KMS-11 (cell line): Measurements from ENCODE around the gene THOC1.

Experiments used
- H2AFZ ChIP-seq: fragments of 200-600 bp; sonication (generic); 2 replicates; pipeline ENCODE4 v1.6.1; 2016; ENCODE audit warnings: antibody characterized with exemption, mixed run types, low read depth
- H3K27ac ChIP-seq: fragments of 200-600 bp; sonication (generic); 2 replicates; pipeline ENCODE4 v1.6.1; 2016; ENCODE audit warnings: mild to moderate bottlenecking, mixed run types
- H3K27me3 ChIP-seq: fragments of 200-600 bp; sonication (generic); 2 replicates; pipeline ENCODE4 v1.6.1; 2017; ENCODE audit warnings: mild to moderate bottlenecking, low read depth, mixed run types, moderate library complexity; ENCODE audit not compliant: insufficient read depth
- H3K36me3 ChIP-seq: fragments of 200-600 bp; sonication (generic); 2 replicates; pipeline ENCODE4 v1.6.1; 2017; ENCODE audit warnings: mild to moderate bottlenecking, mixed run types; ENCODE audit not compliant: insufficient read depth
- H3K4me1 ChIP-seq: fragments of 200-600 bp; sonication (generic); 2 replicates; pipeline ENCODE4 v1.6.1; 2016; ENCODE audit warnings: mild to moderate bottlenecking, low read depth, mixed run types; ENCODE audit not compliant: poor library complexity, severe bottlenecking
- H3K4me2 ChIP-seq: fragments of 200-600 bp; sonication (generic); 2 replicates; pipeline ENCODE4 v1.7.0; 2016; ENCODE audit warnings: mild to moderate bottlenecking, mixed run types
- H3K4me3 ChIP-seq: fragments of 200-600 bp; sonication (generic); IDR thresholded peaks from 2 replicates; pipeline ENCODE4 v1.6.1; 2017; ENCODE audit warnings: low read depth, low read length, mixed read lengths; ENCODE audit not compliant: insufficient read depth
- H3K79me2 ChIP-seq: fragments of 200-600 bp; sonication (generic); 2 replicates; pipeline ENCODE4 v1.6.1; 2016; ENCODE audit warnings: low read depth, mixed run types; ENCODE audit not compliant: insufficient read depth
- H3K9ac ChIP-seq: fragments of 200-600 bp; sonication (generic); 2 replicates; pipeline ENCODE4 v1.6.1; 2016; ENCODE audit warnings: mild to moderate bottlenecking, mixed run types
- H4K20me1 ChIP-seq: fragments of 200-600 bp; sonication (generic); 2 replicates; pipeline ENCODE4 v1.6.1; 2016; ENCODE audit warnings: mild to moderate bottlenecking, mixed run types; ENCODE audit not compliant: insufficient read depth
- CTCF ChIP-seq: fragments of 200-600 bp; sonication (generic); conservative IDR thresholded peaks from 2 replicates; pipeline ENCODE4 v1.6.1; 2017; ENCODE audit warnings: low read depth, mild to moderate bottlenecking, antibody characterized with exemption, low read length, moderate library complexity, mixed read lengths

THOC1 gene

GRCh38 chr18:289026-289425, 21.2 kb upstream of the THOC1 start:
- Histone ChIP-seq H3K9ac (no peak overlapping the region), H3K4me2 (no peak overlapping the region), H3K79me2 (no peaks in the 10 kb centered on the region), H3K4me1 (no peaks in the 10 kb centered on the region), H3K4me3 (no peak overlapping the region), H3K27me3 (no peaks in the 10 kb centered on the region), H4K20me1 (no peaks in the 10 kb centered on the region), H3K27ac (no peak overlapping the region), H2AFZ (no peak overlapping the region), H3K36me3 (no peaks in the 10 kb centered on the region)
- TF ChIP-seq CTCF, result no peak

GRCh38 chr18:286515-287310, 18.9 kb upstream of the THOC1 start:
- Histone ChIP-seq H3K9ac (no peak overlapping the region), H3K27ac (no peak overlapping the region), H3K4me3 (no peak overlapping the region), H3K36me3 (no peaks in the 10 kb centered on the region), H3K4me1 (no peaks in the 10 kb centered on the region), H3K4me2 (no peak overlapping the region), H4K20me1 (no peaks in the 10 kb centered on the region), H3K79me2 (no peaks in the 10 kb centered on the region), H2AFZ (no peak overlapping the region), H3K27me3 (no peaks in the 10 kb centered on the region)
- no peak for TF ChIP-seq CTCF

GRCh38 chr18:285817-286216, 18.0 kb upstream of the THOC1 start:
- Histone ChIP-seq H3K79me2 (no peaks in the 10 kb centered on the region), H3K9ac (no peak overlapping the region), H3K4me3 (no peak overlapping the region), H4K20me1 (no peaks in the 10 kb centered on the region), H2AFZ (no peak overlapping the region), H3K4me1 (no peaks in the 10 kb centered on the region), H3K4me2 (no peak overlapping the region), H3K36me3 (no peaks in the 10 kb centered on the region), H3K27me3 (no peaks in the 10 kb centered on the region), H3K27ac (no peak overlapping the region)
- TF ChIP-seq CTCF, result no peak

GRCh38 chr18:275486-275885, 7.6 kb upstream of the THOC1 start:
- Histone ChIP-seq H3K36me3 (no peaks in the 10 kb centered on the region), H3K4me3 (no peak overlapping the region), H3K9ac (no peak overlapping the region), H3K79me2 (no peaks in the 10 kb centered on the region), H3K4me1 (no peaks in the 10 kb centered on the region), H3K27ac (no peak overlapping the region), H2AFZ (no peak overlapping the region), H4K20me1 (no peaks in the 10 kb centered on the region), H3K27me3 (no peaks in the 10 kb centered on the region), H3K4me2 (no peak overlapping the region)
- TF ChIP-seq CTCF, result no peak
